ENCODE measurements around the gene NME4.

DNA sequence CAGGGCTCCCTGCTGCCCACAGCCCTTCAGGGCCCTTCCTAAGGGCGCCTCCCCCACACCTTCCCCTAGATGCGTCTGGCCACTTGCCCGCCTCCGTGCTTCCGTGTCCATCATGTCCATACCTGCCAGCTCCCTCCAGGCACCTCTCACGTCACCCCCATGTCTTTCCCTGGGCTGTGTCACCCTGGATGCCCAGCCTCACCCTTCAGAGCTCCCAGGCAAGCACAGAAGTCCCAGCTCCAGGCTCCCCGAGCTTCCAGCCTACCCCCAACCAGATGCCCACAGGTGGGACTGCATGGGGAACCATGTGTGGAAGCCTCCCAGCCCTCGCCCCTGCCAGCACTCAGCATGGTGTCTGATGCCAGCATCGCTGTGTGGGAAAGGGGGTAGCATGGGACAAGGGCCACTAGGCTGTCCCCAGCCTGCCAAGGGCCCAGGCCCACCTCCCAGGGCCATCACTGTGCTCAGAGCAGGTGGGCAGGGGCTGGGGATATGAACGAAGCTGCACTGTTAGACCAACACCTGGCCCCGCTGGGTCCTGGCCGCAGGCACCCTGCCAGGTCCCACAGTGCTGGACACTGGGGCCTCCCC, 42.6 kb upstream of the NME4 start:
- TF ChIP-seq, protein P1, sequence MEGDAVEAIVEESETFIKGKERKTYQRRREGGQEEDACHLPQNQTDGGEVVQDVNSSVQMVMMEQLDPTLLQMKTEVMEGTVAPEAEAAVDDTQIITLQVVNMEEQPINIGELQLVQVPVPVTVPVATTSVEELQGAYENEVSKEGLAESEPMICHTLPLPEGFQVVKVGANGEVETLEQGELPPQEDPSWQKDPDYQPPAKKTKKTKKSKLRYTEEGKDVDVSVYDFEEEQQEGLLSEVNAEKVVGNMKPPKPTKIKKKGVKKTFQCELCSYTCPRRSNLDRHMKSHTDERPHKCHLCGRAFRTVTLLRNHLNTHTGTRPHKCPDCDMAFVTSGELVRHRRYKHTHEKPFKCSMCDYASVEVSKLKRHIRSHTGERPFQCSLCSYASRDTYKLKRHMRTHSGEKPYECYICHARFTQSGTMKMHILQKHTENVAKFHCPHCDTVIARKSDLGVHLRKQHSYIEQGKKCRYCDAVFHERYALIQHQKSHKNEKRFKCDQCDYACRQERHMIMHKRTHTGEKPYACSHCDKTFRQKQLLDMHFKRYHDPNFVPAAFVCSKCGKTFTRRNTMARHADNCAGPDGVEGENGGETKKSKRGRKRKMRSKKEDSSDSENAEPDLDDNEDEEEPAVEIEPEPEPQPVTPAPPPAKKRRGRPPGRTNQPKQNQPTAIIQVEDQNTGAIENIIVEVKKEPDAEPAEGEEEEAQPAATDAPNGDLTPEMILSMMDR (IDR thresholded peaks at IDR 0.05 in 2 of 3, conservative IDR thresholded peaks at IDR 0.05 in 1 of 3; ENCODE audit: control insufficient read depth in 2 of 3, extremely low read depth in 1 of 3, insufficient read depth in 1 of 3, low read depth in 3 of 3, low read length in 3 of 3): no peak
- no peak for TF ChIP-seq JUND (IDR thresholded peaks at IDR 0.05; ENCODE audit: low read depth, low read length)
- TF ChIP-seq SIN3A (IDR thresholded peaks at IDR 0.05; ENCODE audit: low read depth, low read length): no peak
- no peak for TF ChIP-seq SPI1 (IDR thresholded peaks at IDR 0.05; ENCODE audit: borderline replicate concordance, insufficient read depth, low read depth, low read length)
- no peak for TF ChIP-seq FOXM1 (IDR thresholded peaks at IDR 0.05; ENCODE audit: low read depth, low read length)
- no peak for TF ChIP-seq TCF12 (IDR thresholded peaks at IDR 0.05; ENCODE audit: low read depth, low read length)
- TF ChIP-seq FOS (IDR thresholded peaks at IDR 0.05; ENCODE audit: borderline replicate concordance, extremely low read depth, insufficient read length): no peak
- TF ChIP-seq, protein P2, sequence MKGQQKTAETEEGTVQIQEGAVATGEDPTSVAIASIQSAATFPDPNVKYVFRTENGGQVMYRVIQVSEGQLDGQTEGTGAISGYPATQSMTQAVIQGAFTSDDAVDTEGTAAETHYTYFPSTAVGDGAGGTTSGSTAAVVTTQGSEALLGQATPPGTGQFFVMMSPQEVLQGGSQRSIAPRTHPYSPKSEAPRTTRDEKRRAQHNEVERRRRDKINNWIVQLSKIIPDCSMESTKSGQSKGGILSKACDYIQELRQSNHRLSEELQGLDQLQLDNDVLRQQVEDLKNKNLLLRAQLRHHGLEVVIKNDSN (IDR thresholded peaks at IDR 0.05; ENCODE audit: borderline replicate concordance, extremely low read length, insufficient read depth, low read depth, low read length): no peak
- no peak for TF ChIP-seq POLR2AphosphoS5 (IDR thresholded peaks at IDR 0.05; ENCODE audit: low read length)
- TF ChIP-seq, protein P3, sequence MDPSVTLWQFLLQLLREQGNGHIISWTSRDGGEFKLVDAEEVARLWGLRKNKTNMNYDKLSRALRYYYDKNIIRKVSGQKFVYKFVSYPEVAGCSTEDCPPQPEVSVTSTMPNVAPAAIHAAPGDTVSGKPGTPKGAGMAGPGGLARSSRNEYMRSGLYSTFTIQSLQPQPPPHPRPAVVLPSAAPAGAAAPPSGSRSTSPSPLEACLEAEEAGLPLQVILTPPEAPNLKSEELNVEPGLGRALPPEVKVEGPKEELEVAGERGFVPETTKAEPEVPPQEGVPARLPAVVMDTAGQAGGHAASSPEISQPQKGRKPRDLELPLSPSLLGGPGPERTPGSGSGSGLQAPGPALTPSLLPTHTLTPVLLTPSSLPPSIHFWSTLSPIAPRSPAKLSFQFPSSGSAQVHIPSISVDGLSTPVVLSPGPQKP (IDR thresholded peaks at IDR 0.05; ENCODE audit: low read depth, low read length): no peak
- TF ChIP-seq, protein P4, sequence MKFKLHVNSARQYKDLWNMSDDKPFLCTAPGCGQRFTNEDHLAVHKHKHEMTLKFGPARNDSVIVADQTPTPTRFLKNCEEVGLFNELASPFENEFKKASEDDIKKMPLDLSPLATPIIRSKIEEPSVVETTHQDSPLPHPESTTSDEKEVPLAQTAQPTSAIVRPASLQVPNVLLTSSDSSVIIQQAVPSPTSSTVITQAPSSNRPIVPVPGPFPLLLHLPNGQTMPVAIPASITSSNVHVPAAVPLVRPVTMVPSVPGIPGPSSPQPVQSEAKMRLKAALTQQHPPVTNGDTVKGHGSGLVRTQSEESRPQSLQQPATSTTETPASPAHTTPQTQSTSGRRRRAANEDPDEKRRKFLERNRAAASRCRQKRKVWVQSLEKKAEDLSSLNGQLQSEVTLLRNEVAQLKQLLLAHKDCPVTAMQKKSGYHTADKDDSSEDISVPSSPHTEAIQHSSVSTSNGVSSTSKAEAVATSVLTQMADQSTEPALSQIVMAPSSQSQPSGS (IDR thresholded peaks at IDR 0.05; ENCODE audit: low read length): no peak
- TF ChIP-seq POLR2AphosphoS2 (IDR thresholded peaks at IDR 0.05; ENCODE audit: low read depth, low read length): no peak
- TF ChIP-seq CREB1 (IDR thresholded peaks at IDR 0.05; ENCODE audit: low read depth): no peak
- TF ChIP-seq NRF1 (conservative IDR thresholded peaks at IDR 0.05; ENCODE audit: low read depth, low read length): no peak
